ENCODE measurements around the gene TPST1.

DNA sequence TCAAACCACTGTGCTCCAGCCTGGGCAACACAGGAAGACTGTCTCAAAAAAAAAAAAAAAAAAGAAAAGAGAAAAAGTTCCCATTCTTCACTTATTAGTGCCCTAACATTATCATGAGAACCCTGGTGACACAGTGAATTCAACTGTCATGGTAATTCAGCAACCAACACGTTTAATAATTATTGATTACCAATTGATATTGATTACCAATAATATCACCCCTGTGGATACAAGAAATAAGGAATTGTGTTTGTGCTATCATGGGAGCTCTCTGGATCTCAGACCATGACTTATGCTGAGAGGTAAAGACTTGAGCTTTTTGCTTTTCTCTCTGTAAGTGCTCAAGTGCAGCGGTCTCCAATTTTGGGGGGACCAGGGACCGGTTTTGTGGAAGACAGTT lies 195.3 kb downstream of the TPST1 start:
- TF ChIP-seq, protein P1, sequence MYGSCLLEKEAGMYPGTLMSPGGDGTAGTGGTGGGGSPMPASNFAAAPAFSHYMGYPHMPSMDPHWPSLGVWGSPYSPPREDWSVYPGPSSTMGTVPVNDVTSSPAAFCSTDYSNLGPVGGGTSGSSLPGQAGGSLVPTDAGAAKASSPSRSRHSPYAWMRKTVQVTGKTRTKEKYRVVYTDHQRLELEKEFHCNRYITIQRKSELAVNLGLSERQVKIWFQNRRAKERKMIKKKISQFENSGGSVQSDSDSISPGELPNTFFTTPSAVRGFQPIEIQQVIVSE (CRISPR knock-in tag; IDR thresholded peaks at IDR 0.05; ENCODE audit: borderline replicate concordance), result no peak
- TF ChIP-seq, protein P2, sequence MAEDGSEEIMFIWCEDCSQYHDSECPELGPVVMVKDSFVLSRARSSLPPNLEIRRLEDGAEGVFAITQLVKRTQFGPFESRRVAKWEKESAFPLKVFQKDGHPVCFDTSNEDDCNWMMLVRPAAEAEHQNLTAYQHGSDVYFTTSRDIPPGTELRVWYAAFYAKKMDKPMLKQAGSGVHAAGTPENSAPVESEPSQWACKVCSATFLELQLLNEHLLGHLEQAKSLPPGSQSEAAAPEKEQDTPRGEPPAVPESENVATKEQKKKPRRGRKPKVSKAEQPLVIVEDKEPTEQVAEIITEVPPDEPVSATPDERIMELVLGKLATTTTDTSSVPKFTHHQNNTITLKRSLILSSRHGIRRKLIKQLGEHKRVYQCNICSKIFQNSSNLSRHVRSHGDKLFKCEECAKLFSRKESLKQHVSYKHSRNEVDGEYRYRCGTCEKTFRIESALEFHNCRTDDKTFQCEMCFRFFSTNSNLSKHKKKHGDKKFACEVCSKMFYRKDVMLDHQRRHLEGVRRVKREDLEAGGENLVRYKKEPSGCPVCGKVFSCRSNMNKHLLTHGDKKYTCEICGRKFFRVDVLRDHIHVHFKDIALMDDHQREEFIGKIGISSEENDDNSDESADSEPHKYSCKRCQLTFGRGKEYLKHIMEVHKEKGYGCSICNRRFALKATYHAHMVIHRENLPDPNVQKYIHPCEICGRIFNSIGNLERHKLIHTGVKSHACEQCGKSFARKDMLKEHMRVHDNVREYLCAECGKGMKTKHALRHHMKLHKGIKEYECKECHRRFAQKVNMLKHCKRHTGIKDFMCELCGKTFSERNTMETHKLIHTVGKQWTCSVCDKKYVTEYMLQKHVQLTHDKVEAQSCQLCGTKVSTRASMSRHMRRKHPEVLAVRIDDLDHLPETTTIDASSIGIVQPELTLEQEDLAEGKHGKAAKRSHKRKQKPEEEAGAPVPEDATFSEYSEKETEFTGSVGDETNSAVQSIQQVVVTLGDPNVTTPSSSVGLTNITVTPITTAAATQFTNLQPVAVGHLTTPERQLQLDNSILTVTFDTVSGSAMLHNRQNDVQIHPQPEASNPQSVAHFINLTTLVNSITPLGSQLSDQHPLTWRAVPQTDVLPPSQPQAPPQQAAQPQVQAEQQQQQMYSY (CRISPR knock-in tag; IDR thresholded peaks at IDR 0.05), result no peak
- TF ChIP-seq SP1 (CRISPR knock-in tag; conservative IDR thresholded peaks at IDR 0.05) (no peak), NFYB (CRISPR knock-in tag; conservative IDR thresholded peaks at IDR 0.05; ENCODE audit: low read depth) (no peak)
- TF ChIP-seq, protein P3, sequence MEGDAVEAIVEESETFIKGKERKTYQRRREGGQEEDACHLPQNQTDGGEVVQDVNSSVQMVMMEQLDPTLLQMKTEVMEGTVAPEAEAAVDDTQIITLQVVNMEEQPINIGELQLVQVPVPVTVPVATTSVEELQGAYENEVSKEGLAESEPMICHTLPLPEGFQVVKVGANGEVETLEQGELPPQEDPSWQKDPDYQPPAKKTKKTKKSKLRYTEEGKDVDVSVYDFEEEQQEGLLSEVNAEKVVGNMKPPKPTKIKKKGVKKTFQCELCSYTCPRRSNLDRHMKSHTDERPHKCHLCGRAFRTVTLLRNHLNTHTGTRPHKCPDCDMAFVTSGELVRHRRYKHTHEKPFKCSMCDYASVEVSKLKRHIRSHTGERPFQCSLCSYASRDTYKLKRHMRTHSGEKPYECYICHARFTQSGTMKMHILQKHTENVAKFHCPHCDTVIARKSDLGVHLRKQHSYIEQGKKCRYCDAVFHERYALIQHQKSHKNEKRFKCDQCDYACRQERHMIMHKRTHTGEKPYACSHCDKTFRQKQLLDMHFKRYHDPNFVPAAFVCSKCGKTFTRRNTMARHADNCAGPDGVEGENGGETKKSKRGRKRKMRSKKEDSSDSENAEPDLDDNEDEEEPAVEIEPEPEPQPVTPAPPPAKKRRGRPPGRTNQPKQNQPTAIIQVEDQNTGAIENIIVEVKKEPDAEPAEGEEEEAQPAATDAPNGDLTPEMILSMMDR (IDR thresholded peaks at IDR 0.05), result no peak
- TF ChIP-seq, protein P4, sequence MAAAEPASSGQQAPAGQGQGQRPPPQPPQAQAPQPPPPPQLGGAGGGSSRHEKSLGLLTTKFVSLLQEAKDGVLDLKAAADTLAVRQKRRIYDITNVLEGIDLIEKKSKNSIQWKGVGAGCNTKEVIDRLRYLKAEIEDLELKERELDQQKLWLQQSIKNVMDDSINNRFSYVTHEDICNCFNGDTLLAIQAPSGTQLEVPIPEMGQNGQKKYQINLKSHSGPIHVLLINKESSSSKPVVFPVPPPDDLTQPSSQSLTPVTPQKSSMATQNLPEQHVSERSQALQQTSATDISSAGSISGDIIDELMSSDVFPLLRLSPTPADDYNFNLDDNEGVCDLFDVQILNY (CRISPR knock-in tag; IDR thresholded peaks at IDR 0.05), result no peak
- TF ChIP-seq, protein P5, sequence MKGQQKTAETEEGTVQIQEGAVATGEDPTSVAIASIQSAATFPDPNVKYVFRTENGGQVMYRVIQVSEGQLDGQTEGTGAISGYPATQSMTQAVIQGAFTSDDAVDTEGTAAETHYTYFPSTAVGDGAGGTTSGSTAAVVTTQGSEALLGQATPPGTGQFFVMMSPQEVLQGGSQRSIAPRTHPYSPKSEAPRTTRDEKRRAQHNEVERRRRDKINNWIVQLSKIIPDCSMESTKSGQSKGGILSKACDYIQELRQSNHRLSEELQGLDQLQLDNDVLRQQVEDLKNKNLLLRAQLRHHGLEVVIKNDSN (CRISPR knock-in tag; IDR thresholded peaks at IDR 0.05), result no peak
- TF ChIP-seq, protein P6, sequence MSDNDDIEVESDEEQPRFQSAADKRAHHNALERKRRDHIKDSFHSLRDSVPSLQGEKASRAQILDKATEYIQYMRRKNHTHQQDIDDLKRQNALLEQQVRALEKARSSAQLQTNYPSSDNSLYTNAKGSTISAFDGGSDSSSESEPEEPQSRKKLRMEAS (CRISPR knock-in tag; IDR thresholded peaks at IDR 0.05), result no peak
- TF ChIP-seq, protein P7, sequence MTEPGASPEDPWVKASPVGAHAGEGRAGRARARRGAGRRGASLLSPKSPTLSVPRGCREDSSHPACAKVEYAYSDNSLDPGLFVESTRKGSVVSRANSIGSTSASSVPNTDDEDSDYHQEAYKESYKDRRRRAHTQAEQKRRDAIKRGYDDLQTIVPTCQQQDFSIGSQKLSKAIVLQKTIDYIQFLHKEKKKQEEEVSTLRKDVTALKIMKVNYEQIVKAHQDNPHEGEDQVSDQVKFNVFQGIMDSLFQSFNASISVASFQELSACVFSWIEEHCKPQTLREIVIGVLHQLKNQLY (CRISPR knock-in tag; IDR thresholded peaks at IDR 0.05), result no peak
